ENCODE data around the gene RAVER1.

The RAVER1 gene

DNA sequence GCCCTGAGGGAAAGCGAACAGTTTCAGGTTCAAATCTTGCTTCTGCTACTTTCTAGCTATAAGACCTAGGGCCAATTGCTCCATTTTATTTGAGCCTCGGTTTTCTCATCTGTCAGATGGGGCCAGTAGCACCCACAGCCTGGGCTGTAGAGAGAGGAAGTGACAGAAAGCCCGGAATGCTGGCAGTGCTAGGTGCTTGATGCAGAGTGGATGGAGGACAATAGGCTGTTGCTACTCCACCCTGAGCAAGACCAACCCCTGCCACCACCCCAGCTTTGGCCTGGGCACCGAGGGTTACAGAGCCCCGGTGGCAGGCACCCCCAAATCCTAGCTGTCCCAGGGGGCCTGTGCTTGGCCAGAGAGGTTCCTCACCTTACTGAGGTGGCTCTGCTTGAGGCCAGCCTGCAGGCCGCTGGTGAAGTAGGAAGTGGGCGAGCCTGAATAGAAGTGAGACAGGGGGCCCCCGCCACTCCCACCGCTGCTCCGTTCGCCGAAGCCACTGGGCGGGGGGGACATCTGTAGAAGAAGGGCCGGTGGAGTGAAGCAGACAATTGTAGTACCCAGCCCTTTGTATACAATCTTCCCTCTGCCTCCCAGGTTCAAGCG lies 15.4 kb downstream of the RAVER1 start:
- H3K36me3 ChIP-seq (replicated peaks), result peaks cover 49% of the 10 kb centered on the region
- TF ChIP-seq, protein P1, sequence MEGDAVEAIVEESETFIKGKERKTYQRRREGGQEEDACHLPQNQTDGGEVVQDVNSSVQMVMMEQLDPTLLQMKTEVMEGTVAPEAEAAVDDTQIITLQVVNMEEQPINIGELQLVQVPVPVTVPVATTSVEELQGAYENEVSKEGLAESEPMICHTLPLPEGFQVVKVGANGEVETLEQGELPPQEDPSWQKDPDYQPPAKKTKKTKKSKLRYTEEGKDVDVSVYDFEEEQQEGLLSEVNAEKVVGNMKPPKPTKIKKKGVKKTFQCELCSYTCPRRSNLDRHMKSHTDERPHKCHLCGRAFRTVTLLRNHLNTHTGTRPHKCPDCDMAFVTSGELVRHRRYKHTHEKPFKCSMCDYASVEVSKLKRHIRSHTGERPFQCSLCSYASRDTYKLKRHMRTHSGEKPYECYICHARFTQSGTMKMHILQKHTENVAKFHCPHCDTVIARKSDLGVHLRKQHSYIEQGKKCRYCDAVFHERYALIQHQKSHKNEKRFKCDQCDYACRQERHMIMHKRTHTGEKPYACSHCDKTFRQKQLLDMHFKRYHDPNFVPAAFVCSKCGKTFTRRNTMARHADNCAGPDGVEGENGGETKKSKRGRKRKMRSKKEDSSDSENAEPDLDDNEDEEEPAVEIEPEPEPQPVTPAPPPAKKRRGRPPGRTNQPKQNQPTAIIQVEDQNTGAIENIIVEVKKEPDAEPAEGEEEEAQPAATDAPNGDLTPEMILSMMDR (IDR thresholded peaks at IDR 0.05; ENCODE audit: low read depth, low read length, missing control alignments), result no peak
- DNase-seq, result no peak
- no peak overlapping the region for H3K4me3 ChIP-seq (ENCODE audit: low read depth, low read length)
- H3K27me3 ChIP-seq (replicated peaks), result no peaks in the 10 kb centered on the region
- no peak overlapping the region for H3K27ac ChIP-seq
- in situ Hi-C loops (cut with HindIII; ENCODE audit: low pct_ligation_motif_present, low sequenced_read_pairs), result no loop called here

DNA sequence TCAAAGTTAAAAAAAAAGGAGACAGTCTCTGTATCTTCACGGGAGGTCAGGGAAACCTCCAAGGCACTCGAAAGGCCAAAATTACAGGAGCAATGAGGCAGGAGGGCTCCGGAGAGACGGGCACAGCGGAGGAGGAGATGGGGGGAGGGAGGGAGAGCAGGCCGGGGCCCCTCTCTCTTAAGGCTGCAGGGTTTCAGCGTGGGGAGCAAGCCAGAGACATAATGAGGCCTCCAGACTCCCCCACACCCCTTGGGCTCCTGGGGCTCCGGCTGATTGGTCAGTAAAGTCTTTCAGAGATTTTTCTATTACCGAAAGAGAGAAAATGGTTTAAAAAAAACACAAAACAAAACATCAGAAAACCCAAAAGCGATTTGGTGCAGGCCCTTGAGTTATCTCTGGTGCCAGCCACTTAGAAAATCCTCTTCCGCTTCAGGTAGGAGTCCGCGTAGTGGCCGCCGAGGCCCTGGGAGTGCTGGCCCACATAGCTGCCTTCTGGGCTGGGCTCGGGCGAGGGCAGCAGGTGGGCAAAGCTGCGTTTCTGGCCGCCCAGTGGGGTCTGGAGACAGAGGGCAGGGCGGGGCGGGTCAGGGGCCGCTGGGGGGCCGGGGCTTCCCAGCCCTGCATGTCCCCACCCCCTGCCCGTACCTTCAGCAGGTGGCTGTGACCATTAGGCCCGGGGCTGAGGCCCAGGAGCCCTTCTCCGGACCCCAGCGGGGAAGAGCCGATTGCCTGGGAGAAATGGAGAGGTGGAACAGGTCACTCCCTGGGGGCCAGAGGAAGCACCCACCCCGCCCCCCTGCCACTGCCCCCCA lies 16.1 kb downstream of the RAVER1 start:
- TF ChIP-seq, protein P1 (IDR thresholded peaks at IDR 0.05; ENCODE audit: low read depth, low read length, missing control alignments), result no peak
- no peak overlapping the region for H3K27ac ChIP-seq
- H3K36me3 ChIP-seq (replicated peaks), result peaks cover 42% of the 10 kb centered on the region
- no peak overlapping the region for H3K4me3 ChIP-seq (ENCODE audit: low read depth, low read length)
- in situ Hi-C loops (cut with HindIII; ENCODE audit: low pct_ligation_motif_present, low sequenced_read_pairs), result no loop called here
- no peaks in the 10 kb centered on the region for H3K27me3 ChIP-seq (replicated peaks)
- no peak for DNase-seq

DNA sequence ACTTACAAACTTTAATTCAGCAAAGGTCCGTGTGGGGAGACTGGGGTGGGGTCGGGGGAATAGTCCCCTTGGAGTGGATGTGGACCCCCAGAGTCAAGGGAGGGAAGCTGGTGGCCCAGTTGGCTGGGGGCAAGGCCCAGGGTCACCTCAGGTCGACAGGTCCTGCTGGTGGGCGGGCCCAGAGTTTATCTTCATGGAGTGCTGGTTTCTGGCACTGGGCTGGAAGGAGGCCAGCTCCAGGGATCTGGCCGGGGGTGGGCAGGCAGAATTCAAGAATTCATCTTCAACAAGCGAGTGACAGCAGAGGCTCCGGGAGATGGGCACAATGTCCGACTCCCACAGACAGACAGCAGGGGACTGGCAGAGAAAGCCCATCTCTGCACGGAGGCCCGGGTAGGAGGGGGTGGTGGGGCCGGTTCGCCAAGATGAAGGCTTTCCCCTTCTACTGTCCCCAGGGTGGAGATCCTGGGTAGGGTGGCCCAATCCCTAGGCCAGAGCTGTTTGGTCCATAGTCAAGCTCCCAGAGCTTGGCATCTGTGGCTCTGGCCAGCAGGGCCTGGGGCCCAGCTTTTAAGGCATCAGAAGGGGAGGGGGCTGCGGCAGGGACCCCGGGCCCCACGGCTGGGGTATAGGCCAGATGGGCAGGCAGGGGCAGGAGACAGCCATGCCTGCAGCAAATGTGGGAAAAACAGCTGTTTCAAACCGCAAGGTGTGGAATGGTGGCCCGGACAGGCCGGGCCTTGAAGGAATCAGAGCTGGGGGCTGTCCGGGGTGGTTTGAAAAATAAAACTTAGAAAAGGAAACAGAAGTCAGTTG lies 16.9 kb downstream of the RAVER1 start:
- peaks cover 35% of the 10 kb centered on the region for H3K36me3 ChIP-seq (replicated peaks)
- in situ Hi-C loops (cut with HindIII; ENCODE audit: low pct_ligation_motif_present, low sequenced_read_pairs), result no loop called here
- H3K27me3 ChIP-seq (replicated peaks), result no peaks in the 10 kb centered on the region
- peak overlapping the region; percentile 83 for H3K4me3 ChIP-seq (ENCODE audit: low read depth, low read length)
- H3K27ac ChIP-seq, result no peak overlapping the region
- no peak for DNase-seq
- TF ChIP-seq, protein P1 (IDR thresholded peaks at IDR 0.05; ENCODE audit: low read depth, low read length, missing control alignments), result no peak

DNA sequence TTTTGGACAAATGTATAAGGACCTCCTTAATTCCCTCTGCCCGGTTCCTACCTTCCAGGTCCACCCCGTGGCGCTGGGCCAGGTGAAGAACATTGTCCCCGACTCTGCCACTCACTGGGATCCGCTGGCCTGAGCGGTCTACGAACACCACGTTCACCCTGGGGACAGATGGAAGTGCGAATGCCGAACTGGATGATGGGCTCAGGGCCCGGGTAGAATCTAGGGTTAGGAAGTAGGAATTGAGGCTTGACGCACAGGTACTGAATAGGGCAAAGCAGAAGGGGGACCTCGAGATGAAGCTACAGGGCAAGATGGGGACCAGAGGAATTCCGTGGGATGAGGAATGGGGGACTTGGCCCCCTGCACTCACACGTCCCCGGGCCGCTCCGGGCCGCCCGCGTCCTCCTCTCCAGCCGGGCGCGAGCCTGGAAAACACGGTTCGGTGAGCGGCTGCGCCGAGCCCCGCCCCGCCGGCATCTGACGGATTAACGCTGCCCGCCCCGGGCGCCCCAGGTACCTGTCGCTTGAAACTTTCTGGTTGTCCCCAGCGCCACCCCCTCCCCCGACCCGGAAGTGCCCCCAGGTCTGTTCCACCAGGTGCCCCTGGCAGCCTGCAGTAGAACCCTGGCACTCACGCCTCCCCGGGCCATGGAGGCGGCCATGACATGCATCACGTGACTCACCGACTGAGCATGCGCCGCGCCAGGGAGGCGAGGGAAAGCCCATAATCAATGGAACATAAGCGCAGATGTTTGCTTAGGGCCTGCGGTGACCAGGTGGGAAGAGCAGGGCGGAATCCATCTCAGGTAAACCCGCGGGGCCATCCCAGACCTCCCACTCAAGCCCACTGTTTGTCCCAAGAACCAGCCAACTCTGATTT lies 17.8 kb downstream of the RAVER1 start, which contains the start of gene FDX2:
TSS of gene FDX2 (minus strand) at position 681 of the 880 bp plus-strand sequence. CDS start at position 662, 19 bp downstream.
- Histone ChIP-seq H3K27ac (no peak within 1 kb of the TSS), H3K36me3 (replicated peaks) (peaks cover 27% of the 10 kb centered on the region), H3K27me3 (replicated peaks) (no peaks in the 10 kb centered on the region), H3K4me3 (ENCODE audit: low read depth, low read length) (peak within 1 kb of the TSS; percentile 83)
- DNase-seq, result peak; percentile 68
- TF ChIP-seq, protein P1 (IDR thresholded peaks at IDR 0.05; ENCODE audit: low read depth, low read length, missing control alignments), result no peak
- in situ Hi-C loops (cut with HindIII; ENCODE audit: low pct_ligation_motif_present, low sequenced_read_pairs), result no loop called here

DNA sequence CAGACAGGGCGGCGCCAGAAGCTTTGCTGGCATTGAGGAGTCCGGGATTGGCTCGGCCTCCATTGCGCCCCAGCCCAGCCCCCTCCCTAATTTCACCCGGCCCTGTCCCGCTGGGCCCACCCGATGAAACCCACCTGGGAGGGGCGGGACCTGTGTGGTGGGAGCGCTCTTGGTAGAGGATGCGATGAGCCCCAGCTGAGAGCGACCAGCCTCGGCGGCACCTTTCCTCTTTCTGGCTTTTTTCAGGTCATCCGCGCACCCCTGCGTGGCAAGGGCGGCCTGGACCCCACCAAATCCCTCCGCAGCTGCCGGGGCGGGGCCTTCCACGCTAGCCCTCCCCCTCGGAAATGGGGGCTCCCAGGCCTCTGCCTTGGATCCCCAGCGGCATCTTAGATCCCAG lies 23.9 kb downstream of the RAVER1 start, which contains the start of gene ZGLP1:
TSS of gene ZGLP1 (minus strand) at position 393 of the 400 bp plus-strand sequence.
- in situ Hi-C loops (cut with HindIII; ENCODE audit: low pct_ligation_motif_present, low sequenced_read_pairs), result no loop called here
- no peak within 1 kb of the TSS for H3K4me3 ChIP-seq (ENCODE audit: low read depth, low read length)
- H3K36me3 ChIP-seq (replicated peaks), result peaks cover 5% of the 10 kb centered on the region
- TF ChIP-seq, protein P1 (IDR thresholded peaks at IDR 0.05; ENCODE audit: low read depth, low read length, missing control alignments), result no peak
- no peaks in the 10 kb centered on the region for H3K27me3 ChIP-seq (replicated peaks)
- H3K27ac ChIP-seq, result no peak within 1 kb of the TSS
- DNase-seq, result no peak
